Ishikawa (cell line): ENCODE data around the gene VWA3B.
A peak's percentile ranks its signal among the peaks of the same experiment; 100 is the strongest.

ENCODE experiments used
- CREB1 ChIP-seq: IDR thresholded peaks from 2 replicates; pipeline ENCODE4 v1.6.1; 2012; ENCODE audit warnings: low read depth
- FOXM1 ChIP-seq: IDR thresholded peaks from 2 replicates; pipeline ENCODE4 v1.6.1; 2012; ENCODE audit warnings: low read depth, borderline replicate concordance
- RAD21 ChIP-seq: IDR thresholded peaks from 2 replicates; pipeline ENCODE4 v1.6.1; 2012; ENCODE audit warnings: low read depth
- TAF1 ChIP-seq: IDR thresholded peaks from 2 replicates; pipeline ENCODE4 v1.6.1; 2012; ENCODE audit warnings: low read depth, mild to moderate bottlenecking
- TEAD4 ChIP-seq: IDR thresholded peaks from 2 replicates; pipeline ENCODE4 v1.6.1; 2012
- YY1 ChIP-seq: IDR thresholded peaks from 2 replicates; pipeline ENCODE4 v1.6.1; 2012; ENCODE audit warnings: low read depth

DNA sequence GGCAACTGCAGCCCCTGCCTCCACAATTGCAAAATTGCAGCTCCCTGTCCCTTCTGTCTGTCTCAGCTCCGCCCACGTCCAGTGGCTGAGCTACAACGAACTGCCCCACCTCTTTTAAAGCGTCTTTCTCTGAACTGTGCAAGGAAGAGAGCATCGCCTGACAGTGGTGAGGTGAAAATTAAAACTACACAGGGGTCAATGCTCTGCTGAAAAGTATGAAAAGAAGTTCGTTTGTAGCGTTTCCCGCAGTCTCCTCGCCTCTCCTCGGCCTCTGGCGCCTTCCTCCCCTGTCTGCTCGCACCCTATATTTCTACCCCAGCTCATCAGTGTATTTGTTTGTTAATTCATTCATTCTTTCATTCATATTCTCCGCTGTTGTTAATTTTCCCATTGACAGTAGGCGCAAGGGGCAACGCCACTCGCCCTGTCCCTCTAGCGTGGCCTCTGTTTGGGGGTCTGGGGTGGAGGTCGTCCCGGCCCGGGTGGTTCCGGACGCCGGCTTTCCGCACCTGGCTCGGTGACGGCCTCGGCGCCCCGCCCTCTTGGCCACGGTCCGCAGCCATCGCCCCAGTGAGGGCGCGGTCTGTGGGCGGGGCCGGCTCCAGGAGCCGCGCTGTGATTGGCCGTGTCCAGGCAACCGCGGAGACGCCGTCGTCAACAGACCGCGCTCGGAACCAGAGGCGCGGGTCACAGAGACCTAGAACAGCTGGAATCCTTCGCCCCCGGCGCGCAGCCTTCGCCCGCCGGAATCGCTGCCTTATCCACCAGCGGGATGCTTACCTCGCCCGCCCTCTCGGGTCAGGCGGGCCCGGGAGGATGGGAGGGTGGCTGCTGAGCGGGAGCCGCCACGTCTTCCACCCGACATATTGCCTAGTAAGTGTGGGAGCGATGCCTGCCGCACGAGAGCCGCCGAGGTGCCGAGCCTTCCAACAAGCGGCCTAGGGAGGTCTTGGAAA is at the start of gene VWA3B:
- TF ChIP-seq RAD21 (no peak), TEAD4 (no peak), TAF1 (no peak), YY1 (0 out of 2 replicates have a peak, but pooled peaks have one; percentile 12), CREB1 (peak; percentile 14; the same call in 1 of the 2 replicates), FOXM1 (no peak)
